Neutrophil (primary cell): ENCODE data around the gene TIPARP.

ENCODE experiments used
- H3K27ac ChIP-seq: fragments of 200-600 bp; sonication (generic); 2 replicates; pipeline ENCODE4 v1.5.1; 2016; ENCODE audit warnings: mild to moderate bottlenecking, moderate library complexity
- H3K27me3 ChIP-seq: fragments of 200-600 bp; sonication (generic); 2 replicates; pipeline ENCODE4 v1.6.0; 2016; ENCODE audit warnings: mild to moderate bottlenecking
- H3K36me3 ChIP-seq: fragments of 200-600 bp; sonication (generic); 2 replicates; pipeline ENCODE4 v1.5.1; 2017
- H3K4me1 ChIP-seq, 2 experiments: fragments of 200-600 bp in 1 of 2; sonication (generic) in 1 of 2; 1 replicate in 1 of 2; 2 replicates in 1 of 2; pipeline versions ENCODE4 v1.5.1 to v1.6.1; 2013 to 2016; ENCODE audit warnings: low read depth in 1 of 2, low read length in 1 of 2, mild to moderate bottlenecking in 1 of 2, moderate library complexity in 1 of 2; ENCODE audit not compliant: control insufficient read depth in 1 of 2, insufficient read depth in 1 of 2
- H3K4me3 ChIP-seq, 2 experiments: fragments of 200-600 bp in 1 of 2; sonication (generic) in 1 of 2; 1 replicate in 1 of 2; 2 replicates in 1 of 2; pipeline ENCODE4 v1.5.1; 2013 to 2016; ENCODE audit warnings: low read depth in 1 of 2, low read length in 1 of 2, mild to moderate bottlenecking in 1 of 2, moderate library complexity in 1 of 2
- H3K9me3 ChIP-seq: fragments of 200-600 bp; sonication (generic); 2 replicates; pipeline ENCODE4 v1.5.1; 2016
- CTCF ChIP-seq: fragments of 200-600 bp; sonication (generic); IDR thresholded peaks from 2 replicates; pipeline ENCODE4 v1.5.1; 2016; ENCODE audit warnings: antibody characterized with exemption

The TIPARP gene

GRCh38 chr3:156689608-156690007 lies 15.2 kb downstream of the TIPARP start:
- no peaks in the 10 kb centered on the region for H3K27me3 ChIP-seq
- H3K4me1 ChIP-seq: peaks cover 19 to 31% of the 10 kb centered on the region in 2 experiments
- H3K27ac ChIP-seq: no peak overlapping the region
- no peak for TF ChIP-seq CTCF
- no peaks in the 10 kb centered on the region for H3K9me3 ChIP-seq
- H3K36me3 ChIP-seq: peaks cover 19% of the 10 kb centered on the region
- no peak overlapping the region for H3K4me3 ChIP-seq

GRCh38 chr3:156691920-156692319 lies 17.5 kb downstream of the TIPARP start:
- Histone ChIP-seq H3K27me3 (no peaks in the 10 kb centered on the region), H3K9me3 (no peaks in the 10 kb centered on the region), H3K4me1 (peaks cover 0 to 9% of the 10 kb centered on the region in 2 experiments), H3K4me3 (no peak overlapping the region), H3K36me3 (peaks cover 42% of the 10 kb centered on the region), H3K27ac (no peak overlapping the region)
- no peak for TF ChIP-seq CTCF

- peaks cover 0 to 5% of the 10 kb centered on the region in 2 experiments for H3K4me1 ChIP-seq
- H3K36me3 ChIP-seq: peaks cover 44% of the 10 kb centered on the region
- TF ChIP-seq CTCF: no peak
- no peak overlapping the region for H3K4me3 ChIP-seq
- no peaks in the 10 kb centered on the region for H3K27me3 ChIP-seq
- no peak overlapping the region for H3K27ac ChIP-seq
- no peaks in the 10 kb centered on the region for H3K9me3 ChIP-seq
These were observed 18.8 kb downstream of the TIPARP start for GRCh38 chr3:156693166-156693565.

GRCh38 chr3:156694536-156694935 lies 20.1 kb downstream of the TIPARP start:
- Histone ChIP-seq H3K27ac (no peak overlapping the region), H3K4me1 (peaks cover 0 to 5% of the 10 kb centered on the region in 2 experiments)

GRCh38 chr3:156702367-156702766 lies 28.0 kb downstream of the TIPARP start:
- H3K9me3 ChIP-seq: no peaks in the 10 kb centered on the region
- peaks cover 10% of the 10 kb centered on the region for H3K36me3 ChIP-seq
- no peak overlapping the region for H3K4me3 ChIP-seq
- peak overlapping the region; percentile 75 for H3K27ac ChIP-seq
- TF ChIP-seq CTCF: no peak
- H3K4me1 ChIP-seq: peaks cover 45 to 54% of the 10 kb centered on the region in 2 experiments
- no peaks in the 10 kb centered on the region for H3K27me3 ChIP-seq

More at GRCh38 chr3:156694536-156694935, 20.1 kb downstream of the TIPARP start:
- Histone ChIP-seq H3K36me3 (peaks cover 41% of the 10 kb centered on the region), H3K9me3 (no peaks in the 10 kb centered on the region), H3K27me3 (no peaks in the 10 kb centered on the region), H3K4me3 (no peak overlapping the region)
- TF ChIP-seq CTCF: no peak
